Testis (tissue), 2 donors: ENCODE results near the gene CTDSPL.

Experiments used
- POLR2A ChIP-seq: fragments of 450-650 bp; IDR thresholded peaks from one replicate; pipeline ENCODE4 v1.6.1; 2017; ENCODE audit warnings: antibody characterized with exemption, mild to moderate bottlenecking, moderate library complexity
- TF ChIP-seq, protein P1 (sequence below), 3 experiments: fragments of 450-650 bp in 2 of 3; fragments of 200-600 bp in 1 of 3; sonication (generic) in 1 of 3; IDR thresholded peaks; one replicate each; pipeline ENCODE4 v1.5.1; 2016 to 2019; ENCODE audit warnings: antibody characterized with exemption in 3 of 3, mild to moderate bottlenecking in 2 of 3, moderate library complexity in 1 of 3

DNA sequence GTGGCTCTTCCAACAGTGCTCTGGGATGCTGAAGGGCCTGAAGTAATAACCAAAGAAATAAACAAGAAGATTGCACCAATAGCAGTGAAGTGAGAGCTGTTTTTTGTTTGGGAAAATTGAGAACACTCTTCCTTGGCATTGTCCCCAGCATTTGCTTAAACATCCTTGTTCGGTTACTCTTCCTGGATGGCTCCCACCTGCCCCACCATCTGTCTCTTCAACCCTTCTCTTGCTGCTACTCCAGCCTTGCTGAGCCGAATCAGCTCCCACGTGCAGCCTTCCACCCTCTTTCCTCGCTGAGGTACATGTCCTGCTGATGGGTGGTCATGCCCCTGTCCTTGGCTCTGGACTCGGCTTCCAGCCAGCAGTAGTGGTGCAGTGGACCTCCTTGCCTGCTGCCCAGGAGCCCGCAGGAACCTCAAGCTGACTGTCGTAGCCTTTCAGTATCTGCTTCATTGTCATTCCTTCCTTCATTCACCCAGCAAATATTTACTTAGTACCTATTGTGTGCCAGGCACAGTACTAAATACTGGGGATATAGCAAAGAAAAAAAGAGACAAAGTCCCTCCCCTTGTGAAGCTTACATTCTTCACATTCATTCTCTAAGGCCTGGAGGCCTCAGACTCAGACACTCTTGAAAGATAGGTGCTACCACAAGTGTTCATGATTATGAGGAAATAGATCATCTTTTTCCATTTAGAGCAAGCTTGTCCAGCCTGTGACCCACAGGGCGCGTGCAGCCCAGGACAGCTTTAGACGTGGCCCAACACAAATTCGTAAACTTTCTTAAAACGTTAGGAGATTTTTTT is 111.8 kb downstream of the CTDSPL start:
- TF ChIP-seq, protein P1, sequence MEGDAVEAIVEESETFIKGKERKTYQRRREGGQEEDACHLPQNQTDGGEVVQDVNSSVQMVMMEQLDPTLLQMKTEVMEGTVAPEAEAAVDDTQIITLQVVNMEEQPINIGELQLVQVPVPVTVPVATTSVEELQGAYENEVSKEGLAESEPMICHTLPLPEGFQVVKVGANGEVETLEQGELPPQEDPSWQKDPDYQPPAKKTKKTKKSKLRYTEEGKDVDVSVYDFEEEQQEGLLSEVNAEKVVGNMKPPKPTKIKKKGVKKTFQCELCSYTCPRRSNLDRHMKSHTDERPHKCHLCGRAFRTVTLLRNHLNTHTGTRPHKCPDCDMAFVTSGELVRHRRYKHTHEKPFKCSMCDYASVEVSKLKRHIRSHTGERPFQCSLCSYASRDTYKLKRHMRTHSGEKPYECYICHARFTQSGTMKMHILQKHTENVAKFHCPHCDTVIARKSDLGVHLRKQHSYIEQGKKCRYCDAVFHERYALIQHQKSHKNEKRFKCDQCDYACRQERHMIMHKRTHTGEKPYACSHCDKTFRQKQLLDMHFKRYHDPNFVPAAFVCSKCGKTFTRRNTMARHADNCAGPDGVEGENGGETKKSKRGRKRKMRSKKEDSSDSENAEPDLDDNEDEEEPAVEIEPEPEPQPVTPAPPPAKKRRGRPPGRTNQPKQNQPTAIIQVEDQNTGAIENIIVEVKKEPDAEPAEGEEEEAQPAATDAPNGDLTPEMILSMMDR (IDR thresholded peaks at IDR 0.05), result no peak
- no peak for TF ChIP-seq POLR2A
